Esophagus muscularis mucosa (tissue), 4 donors: Measurements from ENCODE around the gene RHBDF2. TPM values are rescaled to one million over a fixed set of nuclear protein-coding genes. Genes with fewer than 3 reads are reported as not detected.

ENCODE experiments used
- DNase-seq: peaks from one replicate; pipeline ENCODE4 v3.0.0-alpha.2; 2017; ENCODE audit errors: extremely low spot score
- H3K27ac ChIP-seq, 4 donors: fragments of 200-600 bp; sonication (generic); replicated peaks in 1 of 4; 1 replicate in 3 of 4; 2 replicates in 1 of 4; pipeline ENCODE4 v1.5.1; 2016 to 2019; ENCODE audit warnings: mild to moderate bottlenecking in 1 of 4
- H3K27me3 ChIP-seq, 4 donors: fragments of 200-600 bp; sonication (generic); one replicate each; pipeline versions ENCODE4 v1.5.1 to v1.6.0; 2016 to 2019
- H3K36me3 ChIP-seq, 4 donors: fragments of 200-600 bp; sonication (generic); one replicate each; pipeline ENCODE4 v1.5.1; 2016 to 2019
- H3K4me1 ChIP-seq, 4 donors: fragments of 200-600 bp; sonication (generic); one replicate each; pipeline ENCODE4 v1.5.1; 2016 to 2019
- H3K4me3 ChIP-seq, 4 donors: fragments of 200-600 bp; sonication (generic); 1 replicate in 2 of 4; 2 replicates in 2 of 4; pipeline ENCODE4 v1.5.1; 2016 to 2019; ENCODE audit warnings: mild to moderate bottlenecking in 4 of 4, moderate library complexity in 1 of 4
- H3K9me3 ChIP-seq, 4 donors: fragments of 200-600 bp; sonication (generic); 1 replicate in 3 of 4; 2 replicates in 1 of 4; pipeline ENCODE4 v1.5.1; 2016 to 2019
- CTCF ChIP-seq, 3 experiments: fragments of 200-600 bp in 2 of 3; fragments of 450-650 bp in 1 of 3; sonication (generic) in 2 of 3; IDR thresholded peaks; one replicate each; pipeline ENCODE4 v1.5.1; 2017 to 2019; ENCODE audit warnings: antibody characterized with exemption in 3 of 3, mild to moderate bottlenecking in 2 of 3, moderate library complexity in 1 of 3
- EP300 ChIP-seq: sonication (generic); formaldehyde crosslinking; IDR thresholded peaks from one replicate; pipeline ENCODE4 v1.6.1; 2017; ENCODE audit warnings: antibody characterized with exemption
- POLR2A ChIP-seq: fragments of 450-650 bp; IDR thresholded peaks from one replicate; pipeline ENCODE4 v1.6.1; 2017; ENCODE audit warnings: antibody characterized with exemption, moderate library complexity, mild to moderate bottlenecking, low read depth
- POLR2AphosphoS5 ChIP-seq, 2 donors: sonication (generic); formaldehyde crosslinking; IDR thresholded peaks; one replicate each; pipeline ENCODE4 v1.6.1; 2017; ENCODE audit warnings: antibody characterized with exemption in 2 of 2
- WGBS: methylation state at CpG from one replicate; pipeline ENCODE4 v1.1.5; 2018; 5-methylcytosine and 5-hydroxymethylcytosine counted together
- intact Hi-C: fragments of 100-400 bp; cut with DNase I; formaldehyde crosslinking; loops from one replicate; pipeline ENCODE4 v1.15.1; 2023
- total RNA-seq, 4 donors: library from RNA; depleted of rRNA; stranded (reverse); fragments of >200 nt; gene quantifications; one replicate each; pipeline versions ENCODE4 v1.1.0 to v1.2.1, GENCODE V29; 2016

RHBDF2 gene
- total RNA-seq, 4 donors from 2014 or later: 12.9 to 22.5 (median 15.4) TPM

- WGBS: 89% methylated on average over 10 of the region's 10 CpGs
- H3K27ac ChIP-seq: no peak overlapping the region
These were observed 41.3 kb upstream of the RHBDF2 start for GRCh38 chr17:76542566-76542971.

GRCh38 chr17:76541739-76542454 is 40.7 kb upstream of the RHBDF2 start:
- 87% methylated on average over 10 of the region's 10 CpGs for WGBS
- Histone ChIP-seq H3K36me3 (peaks cover 0 to 4% (median 0%) of the 10 kb centered on the region in 4 donors), H3K27me3 (peaks cover 5 to 42% (median 11%) of the 10 kb centered on the region in 4 donors), H3K9me3 (no peaks in the 10 kb centered on the region), H3K27ac (no peak overlapping the region), H3K4me1 (peaks cover 63 to 94% (median 79%) of the 10 kb centered on the region in 4 donors), H3K4me3 (no peak overlapping the region)
- no peak for DNase-seq
- intact Hi-C loops: no loop called here
- TF ChIP-seq CTCF (IDR thresholded peaks at IDR 0.05): no peak

More at GRCh38 chr17:76542566-76542971, 41.3 kb upstream of the RHBDF2 start:
- peaks cover 5 to 38% (median 8%) of the 10 kb centered on the region in 4 donors for H3K27me3 ChIP-seq
- peaks cover 67 to 94% (median 78%) of the 10 kb centered on the region in 4 donors for H3K4me1 ChIP-seq
- no peak overlapping the region for H3K4me3 ChIP-seq
- intact Hi-C loops: no loop called here
- DNase-seq: no peak
- peaks cover 0 to 4% (median 0%) of the 10 kb centered on the region in 4 donors for H3K36me3 ChIP-seq
- no peaks in the 10 kb centered on the region for H3K9me3 ChIP-seq
- no peak for TF ChIP-seq EP300
- TF ChIP-seq POLR2A: no peak
- no peak for TF ChIP-seq CTCF (IDR thresholded peaks at IDR 0.05)
- no peak for TF ChIP-seq POLR2AphosphoS5 (IDR thresholded peaks at IDR 0.05)

GRCh38 chr17:76540381-76541300 is 39.4 kb upstream of the RHBDF2 start:
- TF ChIP-seq POLR2A (no peak), POLR2AphosphoS5 (IDR thresholded peaks at IDR 0.05) (peak; percentile 75 to 90), EP300 (no peak), CTCF (IDR thresholded peaks at IDR 0.05) (peak in 2 of 3 experiments; percentile 5 to 20)
- Histone ChIP-seq H3K27me3 (peaks cover 5 to 55% (median 14%) of the 10 kb centered on the region in 4 donors), H3K4me1 (peaks cover 50 to 95% (median 80%) of the 10 kb centered on the region in 4 donors), H3K27ac (peak overlapping the region; percentile 54 to 70 (median 60)), H3K9me3 (no peaks in the 10 kb centered on the region), H3K36me3 (no peaks in the 10 kb centered on the region), H3K4me3 (peak overlapping the region; percentile 49 to 57 (median 52))
- 10% methylated on average over 20 of the region's 27 CpGs for WGBS
- peak; percentile 97 for DNase-seq
- intact Hi-C loops: no loop called here

GRCh38 chr17:76539631-76540271 is 38.5 kb upstream of the RHBDF2 start, which contains the start of gene PRCD:
PRCD (plus strand) TSS chr17:76540044; CDS start chr17:76540142, 98 bp downstream.
- peaks cover 5 to 64% (median 14%) of the 10 kb centered on the region in 4 donors for H3K27me3 ChIP-seq
- H3K4me3 ChIP-seq: peak within 1 kb of the TSS; percentile 49 to 61 (median 55)
- no peak for DNase-seq
- peaks cover 41 to 94% (median 76%) of the 10 kb centered on the region in 4 donors for H3K4me1 ChIP-seq
- TF ChIP-seq CTCF (IDR thresholded peaks at IDR 0.05) (no peak), POLR2A (no peak), POLR2AphosphoS5 (IDR thresholded peaks at IDR 0.05) (no peak), EP300 (no peak)
- H3K36me3 ChIP-seq: no peaks in the 10 kb centered on the region
- intact Hi-C loops: no loop called here
- H3K27ac ChIP-seq: peak within 1 kb of the TSS; percentile 62 to 84 (median 78)
- H3K9me3 ChIP-seq: no peaks in the 10 kb centered on the region
- 68% methylated on average over 13 of the region's 22 CpGs for WGBS
